ENCODE results near the gene ECSCR.

DNA sequence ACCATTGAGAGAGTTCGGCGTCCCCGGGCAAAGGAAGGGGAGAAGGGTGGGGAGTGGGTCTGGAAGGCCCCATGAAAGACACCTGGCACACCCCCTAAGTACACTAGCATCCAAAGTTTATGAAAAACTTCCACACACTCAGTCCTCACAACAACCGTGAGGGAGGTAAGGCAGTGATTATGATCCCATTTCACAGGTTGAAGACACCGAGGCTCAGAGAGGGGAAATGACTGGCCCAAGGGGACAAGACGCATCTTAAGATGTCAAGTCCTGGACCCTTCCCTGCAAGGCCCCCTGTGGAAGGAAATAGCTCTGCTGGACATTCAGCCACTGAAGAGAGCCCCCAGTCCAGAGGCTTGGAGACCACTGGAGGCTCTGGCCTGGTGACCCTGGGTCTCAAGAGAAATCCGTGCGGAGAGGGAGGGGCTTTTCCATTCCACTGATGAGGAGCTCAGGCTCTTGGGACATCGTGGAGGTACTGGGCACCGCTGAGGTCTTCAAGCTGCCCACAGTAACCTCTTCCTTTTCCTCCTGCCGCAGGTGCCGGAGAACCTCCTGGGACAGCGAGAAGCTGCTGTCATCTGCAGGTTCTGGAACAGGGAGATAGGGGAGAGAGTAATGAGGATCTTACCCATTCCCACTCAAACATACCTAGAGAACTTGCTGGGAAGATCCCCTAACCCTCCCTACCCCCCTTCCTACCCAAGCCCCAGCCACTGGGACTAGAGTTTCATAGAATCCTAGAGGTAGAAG, 13.5 kb upstream of the ECSCR start:
- TF ChIP-seq, protein P1, sequence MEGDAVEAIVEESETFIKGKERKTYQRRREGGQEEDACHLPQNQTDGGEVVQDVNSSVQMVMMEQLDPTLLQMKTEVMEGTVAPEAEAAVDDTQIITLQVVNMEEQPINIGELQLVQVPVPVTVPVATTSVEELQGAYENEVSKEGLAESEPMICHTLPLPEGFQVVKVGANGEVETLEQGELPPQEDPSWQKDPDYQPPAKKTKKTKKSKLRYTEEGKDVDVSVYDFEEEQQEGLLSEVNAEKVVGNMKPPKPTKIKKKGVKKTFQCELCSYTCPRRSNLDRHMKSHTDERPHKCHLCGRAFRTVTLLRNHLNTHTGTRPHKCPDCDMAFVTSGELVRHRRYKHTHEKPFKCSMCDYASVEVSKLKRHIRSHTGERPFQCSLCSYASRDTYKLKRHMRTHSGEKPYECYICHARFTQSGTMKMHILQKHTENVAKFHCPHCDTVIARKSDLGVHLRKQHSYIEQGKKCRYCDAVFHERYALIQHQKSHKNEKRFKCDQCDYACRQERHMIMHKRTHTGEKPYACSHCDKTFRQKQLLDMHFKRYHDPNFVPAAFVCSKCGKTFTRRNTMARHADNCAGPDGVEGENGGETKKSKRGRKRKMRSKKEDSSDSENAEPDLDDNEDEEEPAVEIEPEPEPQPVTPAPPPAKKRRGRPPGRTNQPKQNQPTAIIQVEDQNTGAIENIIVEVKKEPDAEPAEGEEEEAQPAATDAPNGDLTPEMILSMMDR (IDR thresholded peaks at IDR 0.05), result no peak
- no peak for TF ChIP-seq ZFX (IDR thresholded peaks at IDR 0.05; ENCODE audit: borderline replicate concordance)
